HEK293 (cell line): Measurements from ENCODE around the gene SLC19A1.
A peak's percentile ranks its signal among the peaks of the same experiment; 100 is the strongest.
"Not testable (repeated sequence)": the region's sequence is repeated elsewhere in the genome, so short reads cannot be mapped to it uniquely, and the experiment has no call there.

Experiments used
- CTCF ChIA-PET: fragments of 350-600 bp; formaldehyde crosslinking; extraction: SDS; loops from one replicate; lab custom pipeline; 2021; ENCODE audit warnings: antibody characterized with exemption; lab: Yijun Ruan, JAX
- POLR2A ChIA-PET: fragments of 300-600 bp; formaldehyde crosslinking; extraction: SDS; loops from one replicate; lab custom pipeline; 2020; ENCODE audit warnings: antibody characterized with exemption, inconsistent platforms; lab: Yijun Ruan, JAX
- H3K27ac ChIP-seq: fragments of 200-500 bp; sonication (Bioruptor generic); 2 replicates; pipeline ENCODE4 v1.5.1; 2014; ENCODE audit warnings: low read depth, low read length, control low read depth, inconsistent platforms; ENCODE audit errors: extremely low read depth
- H3K36me3 ChIP-seq, 2 experiments: fragments of 200-500 bp in 1 of 2; sonication (Bioruptor generic) in 1 of 2; 1 replicate in 1 of 2; 2 replicates in 1 of 2; pipeline ENCODE4 v1.5.1; 2014 to 2017; ENCODE audit warnings: inconsistent platforms in 2 of 2, low read length in 2 of 2; ENCODE audit not compliant: control insufficient read depth in 2 of 2, insufficient read depth in 1 of 2
- H3K4me1 ChIP-seq: fragments of 200-500 bp; sonication (Bioruptor generic); 2 replicates; pipeline ENCODE4 v1.5.1; 2014; ENCODE audit warnings: mild to moderate bottlenecking, low read length, inconsistent platforms; ENCODE audit not compliant: control insufficient read depth, insufficient read depth
- H3K4me3 ChIP-seq: 2 replicates; pipeline ENCODE4 v1.5.1; 2011; ENCODE audit warnings: low read depth, mild to moderate bottlenecking, control low read depth, low read length, moderate library complexity
- H3K9me3 ChIP-seq: fragments of 200-500 bp; sonication (Bioruptor generic); 2 replicates; pipeline ENCODE4 v1.5.1; 2014; ENCODE audit warnings: low read depth, low read length, inconsistent platforms; ENCODE audit not compliant: control insufficient read depth, insufficient read depth
- GLIS1 ChIP-seq: fragments of 450-650 bp; formaldehyde crosslinking; IDR thresholded peaks from 2 replicates; pipeline ENCODE4 v1.5.1; 2016; ENCODE audit warnings: missing biosample characterization, missing genetic modification characterization
- GLIS2 ChIP-seq: fragments of 450-650 bp; formaldehyde crosslinking; IDR thresholded peaks from 2 replicates; pipeline ENCODE4 v1.5.1; 2016; ENCODE audit warnings: missing biosample characterization, missing genetic modification characterization
- KLF8 ChIP-seq: fragments of 450-650 bp; formaldehyde crosslinking; IDR thresholded peaks from 2 replicates; pipeline ENCODE4 v1.5.1; 2016; ENCODE audit warnings: missing biosample characterization, missing genetic modification characterization
- KLF9 ChIP-seq: fragments of 450-650 bp; formaldehyde crosslinking; IDR thresholded peaks from 2 replicates; pipeline ENCODE4 v1.5.1; 2016; ENCODE audit warnings: missing biosample characterization, missing genetic modification characterization, low read depth
- RBAK ChIP-seq: fragments of 450-650 bp; formaldehyde crosslinking; IDR thresholded peaks from 2 replicates; pipeline ENCODE4 v1.5.1; 2016; ENCODE audit warnings: missing biosample characterization, missing genetic modification characterization
- SP2 ChIP-seq: fragments of 450-650 bp; formaldehyde crosslinking; IDR thresholded peaks from 2 replicates; pipeline ENCODE4 v1.5.1; 2016; ENCODE audit warnings: missing biosample characterization, missing genetic modification characterization
- ZBTB21 ChIP-seq: fragments of 450-650 bp; formaldehyde crosslinking; IDR thresholded peaks from 2 replicates; pipeline ENCODE4 v1.5.1; 2017; ENCODE audit warnings: missing biosample characterization, missing genetic modification characterization
- ZFHX2 ChIP-seq: fragments of 450-650 bp; formaldehyde crosslinking; conservative IDR thresholded peaks from 2 replicates; pipeline ENCODE4 v1.5.1; 2016; ENCODE audit warnings: missing biosample characterization, missing genetic modification characterization
- ZIC2 ChIP-seq: fragments of 450-650 bp; formaldehyde crosslinking; IDR thresholded peaks from 2 replicates; pipeline ENCODE4 v1.5.1; 2016; ENCODE audit warnings: missing biosample characterization, missing genetic modification characterization
- ZNF223 ChIP-seq: fragments of 450-650 bp; formaldehyde crosslinking; IDR thresholded peaks from 2 replicates; pipeline ENCODE4 v1.5.1; 2016; ENCODE audit warnings: missing biosample characterization, missing genetic modification characterization
- ZNF626 ChIP-seq: fragments of 450-650 bp; sonication (Bioruptor Pico); formaldehyde crosslinking; IDR thresholded peaks from 2 replicates; pipeline ENCODE4 v1.5.1; 2018; ENCODE audit warnings: missing biosample characterization, missing genetic modification characterization, inconsistent platforms
- ZNF76 ChIP-seq: fragments of 450-650 bp; formaldehyde crosslinking; IDR thresholded peaks from 2 replicates; pipeline ENCODE4; 2016; ENCODE audit warnings: low read depth, missing biosample characterization, missing genetic modification characterization, borderline replicate concordance
- TF ChIP-seq, protein P1 (sequence below): fragments of 450-650 bp; formaldehyde crosslinking; IDR thresholded peaks from 2 replicates; pipeline ENCODE4 v1.5.1; 2017; ENCODE audit warnings: missing biosample characterization, missing genetic modification characterization
- TF ChIP-seq, protein P2 (sequence below): fragments of 450-650 bp; formaldehyde crosslinking; IDR thresholded peaks from 2 replicates; pipeline ENCODE4 v1.5.1; 2017; ENCODE audit warnings: missing biosample characterization, missing genetic modification characterization
- TF ChIP-seq, protein P3 (sequence below): fragments of 450-650 bp; formaldehyde crosslinking; IDR thresholded peaks from 2 replicates; pipeline ENCODE4 v1.5.1; 2016; ENCODE audit warnings: missing biosample characterization, missing genetic modification characterization, borderline replicate concordance
- TF ChIP-seq, protein P4 (sequence below): fragments of 450-650 bp; formaldehyde crosslinking; IDR thresholded peaks from 2 replicates; pipeline ENCODE4 v1.5.1; 2016; ENCODE audit warnings: missing biosample characterization, missing genetic modification characterization

The SLC19A1 gene

DNA sequence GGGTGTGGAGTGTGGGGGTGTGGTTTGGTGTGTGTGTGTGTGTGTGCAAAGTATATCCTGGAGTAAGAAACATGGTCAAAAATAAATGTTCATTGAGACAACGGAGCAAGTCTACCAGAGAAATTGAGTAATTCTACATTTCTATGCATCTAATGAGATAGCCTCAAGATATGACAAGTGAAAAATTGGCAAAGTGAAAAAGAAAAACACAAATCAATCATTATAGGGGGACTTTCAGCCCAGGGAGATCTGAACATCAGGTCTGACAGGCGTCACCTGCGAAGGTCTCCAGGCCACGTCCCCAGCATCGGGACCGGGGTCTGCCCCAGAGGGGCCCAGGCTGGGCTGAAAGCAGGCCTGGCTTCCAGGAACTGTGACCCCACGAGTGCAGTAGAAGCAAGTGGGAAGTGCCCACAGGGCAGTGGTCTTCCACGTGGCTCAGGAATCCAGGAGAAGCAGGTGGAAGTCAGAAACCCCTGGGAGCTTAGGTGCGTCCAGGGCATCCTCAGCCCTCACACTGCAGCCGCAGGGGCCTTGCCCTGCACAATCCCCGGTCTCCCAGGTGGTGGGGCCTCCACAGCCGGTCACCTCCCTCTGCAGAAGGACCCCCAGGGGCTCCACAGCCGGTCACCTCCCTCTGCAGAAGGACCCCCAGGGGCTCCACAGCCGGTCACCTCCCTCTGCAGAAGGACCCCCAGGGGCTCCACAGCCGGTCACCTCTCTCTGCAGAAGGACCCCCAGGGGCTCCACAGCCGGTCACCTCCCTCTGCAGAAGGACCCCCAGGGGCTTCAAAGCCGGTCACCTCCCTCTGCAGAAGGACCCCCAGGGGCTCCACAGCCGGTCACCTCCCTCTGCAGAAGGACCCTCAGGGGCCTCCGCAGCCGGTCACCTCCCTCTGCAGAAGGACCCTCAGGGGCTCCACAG lies 40.9 kb downstream of the SLC19A1 start:
- CTCF ChIA-PET, H3K4me3 ChIP-seq, H3K9me3 ChIP-seq: not testable (repeated sequence)
- H3K36me3 ChIP-seq = peaks cover 0 to 27% of the 10 kb centered on the region in 2 experiments; a peak in 1 of 3 replicates
- TF ChIP-seq ZIC2 (tag by site-specific recombination) (peak; percentile 19; the same call in 1 of the 2 replicates), SP2 (tag by site-specific recombination) (peak; percentile 6; the same call in 1 of the 2 replicates), GLIS1 (tag by site-specific recombination) (peak; percentile 85), KLF8 (tag by site-specific recombination) (peak; percentile 43; the same call in 1 of the 2 replicates), KLF9 (tag by site-specific recombination) (peak; percentile 50; the same call in 1 of the 2 replicates), GLIS2 (tag by site-specific recombination) (0 out of 2 replicates have a peak, but pooled peaks have one; percentile 31)
- TF ChIP-seq, protein P1, sequence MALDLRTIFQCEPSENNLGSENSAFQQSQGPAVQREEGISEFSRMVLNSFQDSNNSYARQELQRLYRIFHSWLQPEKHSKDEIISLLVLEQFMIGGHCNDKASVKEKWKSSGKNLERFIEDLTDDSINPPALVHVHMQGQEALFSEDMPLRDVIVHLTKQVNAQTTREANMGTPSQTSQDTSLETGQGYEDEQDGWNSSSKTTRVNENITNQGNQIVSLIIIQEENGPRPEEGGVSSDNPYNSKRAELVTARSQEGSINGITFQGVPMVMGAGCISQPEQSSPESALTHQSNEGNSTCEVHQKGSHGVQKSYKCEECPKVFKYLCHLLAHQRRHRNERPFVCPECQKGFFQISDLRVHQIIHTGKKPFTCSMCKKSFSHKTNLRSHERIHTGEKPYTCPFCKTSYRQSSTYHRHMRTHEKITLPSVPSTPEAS = 0 out of 2 replicates have a peak, but pooled peaks have one; percentile 26
- TF ChIP-seq, protein P2, sequence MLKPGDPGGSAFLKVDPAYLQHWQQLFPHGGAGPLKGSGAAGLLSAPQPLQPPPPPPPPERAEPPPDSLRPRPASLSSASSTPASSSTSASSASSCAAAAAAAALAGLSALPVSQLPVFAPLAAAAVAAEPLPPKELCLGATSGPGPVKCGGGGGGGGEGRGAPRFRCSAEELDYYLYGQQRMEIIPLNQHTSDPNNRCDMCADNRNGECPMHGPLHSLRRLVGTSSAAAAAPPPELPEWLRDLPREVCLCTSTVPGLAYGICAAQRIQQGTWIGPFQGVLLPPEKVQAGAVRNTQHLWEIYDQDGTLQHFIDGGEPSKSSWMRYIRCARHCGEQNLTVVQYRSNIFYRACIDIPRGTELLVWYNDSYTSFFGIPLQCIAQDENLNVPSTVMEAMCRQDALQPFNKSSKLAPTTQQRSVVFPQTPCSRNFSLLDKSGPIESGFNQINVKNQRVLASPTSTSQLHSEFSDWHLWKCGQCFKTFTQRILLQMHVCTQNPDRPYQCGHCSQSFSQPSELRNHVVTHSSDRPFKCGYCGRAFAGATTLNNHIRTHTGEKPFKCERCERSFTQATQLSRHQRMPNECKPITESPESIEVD = peak; percentile 55; the same call in 1 of the 2 replicates
- TF ChIP-seq, protein P3, sequence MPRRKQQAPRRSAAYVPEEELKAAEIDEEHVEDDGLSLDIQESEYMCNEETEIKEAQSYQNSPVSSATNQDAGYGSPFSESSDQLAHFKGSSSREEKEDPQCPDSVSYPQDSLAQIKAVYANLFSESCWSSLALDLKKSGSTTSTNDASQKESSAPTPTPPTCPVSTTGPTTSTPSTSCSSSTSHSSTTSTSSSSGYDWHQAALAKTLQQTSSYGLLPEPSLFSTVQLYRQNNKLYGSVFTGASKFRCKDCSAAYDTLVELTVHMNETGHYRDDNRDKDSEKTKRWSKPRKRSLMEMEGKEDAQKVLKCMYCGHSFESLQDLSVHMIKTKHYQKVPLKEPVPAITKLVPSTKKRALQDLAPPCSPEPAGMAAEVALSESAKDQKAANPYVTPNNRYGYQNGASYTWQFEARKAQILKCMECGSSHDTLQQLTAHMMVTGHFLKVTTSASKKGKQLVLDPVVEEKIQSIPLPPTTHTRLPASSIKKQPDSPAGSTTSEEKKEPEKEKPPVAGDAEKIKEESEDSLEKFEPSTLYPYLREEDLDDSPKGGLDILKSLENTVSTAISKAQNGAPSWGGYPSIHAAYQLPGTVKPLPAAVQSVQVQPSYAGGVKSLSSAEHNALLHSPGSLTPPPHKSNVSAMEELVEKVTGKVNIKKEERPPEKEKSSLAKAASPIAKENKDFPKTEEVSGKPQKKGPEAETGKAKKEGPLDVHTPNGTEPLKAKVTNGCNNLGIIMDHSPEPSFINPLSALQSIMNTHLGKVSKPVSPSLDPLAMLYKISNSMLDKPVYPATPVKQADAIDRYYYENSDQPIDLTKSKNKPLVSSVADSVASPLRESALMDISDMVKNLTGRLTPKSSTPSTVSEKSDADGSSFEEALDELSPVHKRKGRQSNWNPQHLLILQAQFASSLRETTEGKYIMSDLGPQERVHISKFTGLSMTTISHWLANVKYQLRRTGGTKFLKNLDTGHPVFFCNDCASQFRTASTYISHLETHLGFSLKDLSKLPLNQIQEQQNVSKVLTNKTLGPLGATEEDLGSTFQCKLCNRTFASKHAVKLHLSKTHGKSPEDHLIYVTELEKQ (tag by site-specific recombination) = 0 out of 2 replicates have a peak, but pooled peaks have one; percentile 9
- TF ChIP-seq, all 188 proteins: peak for 9; not testable (repeated sequence) for 179
- POLR2A ChIA-PET = interaction anchor here (1.2 kb wide), 1 partner anchor 8 kb away, joined by 3 read pairs; no protein-coding TSS in a partner anchor
- not testable (repeated sequence) for H3K4me1 ChIP-seq, H3K27ac ChIP-seq

DNA sequence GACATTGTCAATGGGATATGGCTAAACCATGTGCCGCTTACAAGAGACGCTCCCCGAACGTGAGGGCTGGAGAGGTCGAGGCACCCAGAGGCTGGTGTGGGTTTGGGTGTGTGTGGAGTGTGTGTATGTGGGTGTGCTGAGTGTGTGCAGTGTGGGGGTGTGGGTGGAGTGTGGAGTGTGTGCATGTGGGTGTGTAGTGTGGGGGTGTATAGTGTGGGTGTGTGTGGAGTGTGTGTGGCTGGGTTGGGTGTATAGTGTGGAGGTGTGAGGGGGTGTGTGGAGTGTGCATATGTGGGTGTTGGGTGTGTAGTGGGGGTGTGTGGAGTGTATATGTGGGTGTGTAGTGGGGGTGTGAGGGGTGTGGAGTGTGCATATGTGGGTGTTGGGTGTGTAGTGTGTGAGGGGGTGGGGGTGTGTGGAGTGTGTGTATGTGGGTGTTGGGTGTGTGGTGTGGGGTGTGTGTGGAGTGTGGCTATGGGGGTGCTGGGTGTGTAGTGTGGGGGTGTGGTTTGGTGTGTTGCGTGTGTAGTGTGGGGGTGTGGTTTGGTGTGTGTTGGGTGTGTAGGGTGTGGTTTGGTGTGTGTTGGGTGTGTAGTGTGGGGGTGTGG lies 42.2 kb downstream of the SLC19A1 start:
- H3K36me3 ChIP-seq = peaks cover 0 to 39% of the 10 kb centered on the region in 2 experiments; a peak in 1 of 3 replicates
- POLR2A ChIA-PET = no interaction called here
- TF ChIP-seq ZNF626 (tag by site-specific recombination) (no peak), GLIS1 (tag by site-specific recombination) (no peak), ZBTB21 (tag by site-specific recombination) (no peak), ZFHX2 (tag by site-specific recombination) (peak; percentile 98), RBAK (tag by site-specific recombination) (no peak), ZNF76 (tag by site-specific recombination) (no peak), ZNF223 (tag by site-specific recombination) (no peak)
- TF ChIP-seq, protein P4, sequence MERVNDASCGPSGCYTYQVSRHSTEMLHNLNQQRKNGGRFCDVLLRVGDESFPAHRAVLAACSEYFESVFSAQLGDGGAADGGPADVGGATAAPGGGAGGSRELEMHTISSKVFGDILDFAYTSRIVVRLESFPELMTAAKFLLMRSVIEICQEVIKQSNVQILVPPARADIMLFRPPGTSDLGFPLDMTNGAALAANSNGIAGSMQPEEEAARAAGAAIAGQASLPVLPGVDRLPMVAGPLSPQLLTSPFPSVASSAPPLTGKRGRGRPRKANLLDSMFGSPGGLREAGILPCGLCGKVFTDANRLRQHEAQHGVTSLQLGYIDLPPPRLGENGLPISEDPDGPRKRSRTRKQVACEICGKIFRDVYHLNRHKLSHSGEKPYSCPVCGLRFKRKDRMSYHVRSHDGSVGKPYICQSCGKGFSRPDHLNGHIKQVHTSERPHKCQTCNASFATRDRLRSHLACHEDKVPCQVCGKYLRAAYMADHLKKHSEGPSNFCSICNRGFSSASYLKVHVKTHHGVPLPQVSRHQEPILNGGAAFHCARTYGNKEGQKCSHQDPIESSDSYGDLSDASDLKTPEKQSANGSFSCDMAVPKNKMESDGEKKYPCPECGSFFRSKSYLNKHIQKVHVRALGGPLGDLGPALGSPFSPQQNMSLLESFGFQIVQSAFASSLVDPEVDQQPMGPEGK (tag by site-specific recombination) = peak; percentile 33; the same call in 1 of the 2 replicates

More for the DNA sequence above, 42.2 kb downstream of the SLC19A1 start:
- no peak overlapping the region for H3K4me3 ChIP-seq
- H3K9me3 ChIP-seq = no peaks in the 10 kb centered on the region
- H3K4me1 ChIP-seq = no peaks in the 10 kb centered on the region
- H3K27ac ChIP-seq = no peak overlapping the region
- CTCF ChIA-PET = no interaction called here
